Measurements from ENCODE around the gene LCN1.
"Not testable (repeated sequence)": the region's sequence is repeated elsewhere in the genome, so short reads cannot be mapped to it uniquely, and the experiment has no call there.

Gene LCN1

GRCh38 chr9:135513351-135513846, 7.8 kb upstream of the LCN1 start:
- Histone ChIP-seq H3K4me3 (ENCODE audit: low read depth in 1 of 5, low read length in 5 of 5) (no peak overlapping the region), H3K36me3 (ENCODE audit: control insufficient read depth in 5 of 5, insufficient read depth in 5 of 5, low read length in 5 of 5) (no peaks in the 10 kb centered on the region), H3K9ac (ENCODE audit: low read length in 5 of 5) (no peak overlapping the region), H3K4me1 (ENCODE audit: control insufficient read depth in 5 of 5, insufficient read depth in 5 of 5, low read length in 5 of 5) (peaks cover 0 to 12% (median 0%) of the 10 kb centered on the region in 5 donors), H3K9me3 (ENCODE audit: control insufficient read depth in 5 of 5, low read length in 5 of 5) (peaks cover 0 to 12% (median 10%) of the 10 kb centered on the region in 5 donors), H3K27me3 (ENCODE audit: control insufficient read depth in 5 of 5, insufficient read depth in 4 of 5, low read length in 5 of 5) (peaks cover 0 to 5% (median 3%) of the 10 kb centered on the region in 5 donors), H3K27ac (ENCODE audit: low read depth, low read length) (no peak overlapping the region)

GRCh38 chr9:135513906-135514305, 7.3 kb upstream of the LCN1 start:
- H3K4me3 ChIP-seq (ENCODE audit: low read depth in 1 of 5, low read length in 5 of 5); H3K27me3 ChIP-seq (ENCODE audit: control insufficient read depth in 5 of 5, insufficient read depth in 4 of 5, low read length in 5 of 5); H3K9ac ChIP-seq (ENCODE audit: low read length in 5 of 5); H3K27ac ChIP-seq (ENCODE audit: low read depth, low read length); H3K9me3 ChIP-seq (ENCODE audit: control insufficient read depth in 5 of 5, low read length in 5 of 5); H3K36me3 ChIP-seq (ENCODE audit: control insufficient read depth in 5 of 5, insufficient read depth in 5 of 5, low read length in 5 of 5): not testable (repeated sequence)
- peaks cover 0 to 12% (median 0%) of the 10 kb centered on the region in 5 donors for H3K4me1 ChIP-seq (ENCODE audit: control insufficient read depth in 5 of 5, insufficient read depth in 5 of 5, low read length in 5 of 5)

GRCh38 chr9:135514342-135515082, 6.7 kb upstream of the LCN1 start:
- Histone ChIP-seq H3K4me1 (ENCODE audit: control insufficient read depth in 5 of 5, insufficient read depth in 5 of 5, low read length in 5 of 5) (peaks cover 0 to 12% (median 0%) of the 10 kb centered on the region in 5 donors), H3K9ac (ENCODE audit: low read length in 5 of 5) (no peak overlapping the region), H3K4me3 (ENCODE audit: low read depth in 1 of 5, low read length in 5 of 5) (no peak overlapping the region), H3K9me3 (ENCODE audit: control insufficient read depth in 5 of 5, low read length in 5 of 5) (peaks cover 0 to 2% (median under 1%) of the 10 kb centered on the region in 5 donors), H3K27ac (ENCODE audit: low read depth, low read length) (no peak overlapping the region), H3K27me3 (ENCODE audit: control insufficient read depth in 5 of 5, insufficient read depth in 4 of 5, low read length in 5 of 5) (peaks cover 0 to 5% (median 3%) of the 10 kb centered on the region in 5 donors), H3K36me3 (ENCODE audit: control insufficient read depth in 5 of 5, insufficient read depth in 5 of 5, low read length in 5 of 5) (no peaks in the 10 kb centered on the region)

DNA sequence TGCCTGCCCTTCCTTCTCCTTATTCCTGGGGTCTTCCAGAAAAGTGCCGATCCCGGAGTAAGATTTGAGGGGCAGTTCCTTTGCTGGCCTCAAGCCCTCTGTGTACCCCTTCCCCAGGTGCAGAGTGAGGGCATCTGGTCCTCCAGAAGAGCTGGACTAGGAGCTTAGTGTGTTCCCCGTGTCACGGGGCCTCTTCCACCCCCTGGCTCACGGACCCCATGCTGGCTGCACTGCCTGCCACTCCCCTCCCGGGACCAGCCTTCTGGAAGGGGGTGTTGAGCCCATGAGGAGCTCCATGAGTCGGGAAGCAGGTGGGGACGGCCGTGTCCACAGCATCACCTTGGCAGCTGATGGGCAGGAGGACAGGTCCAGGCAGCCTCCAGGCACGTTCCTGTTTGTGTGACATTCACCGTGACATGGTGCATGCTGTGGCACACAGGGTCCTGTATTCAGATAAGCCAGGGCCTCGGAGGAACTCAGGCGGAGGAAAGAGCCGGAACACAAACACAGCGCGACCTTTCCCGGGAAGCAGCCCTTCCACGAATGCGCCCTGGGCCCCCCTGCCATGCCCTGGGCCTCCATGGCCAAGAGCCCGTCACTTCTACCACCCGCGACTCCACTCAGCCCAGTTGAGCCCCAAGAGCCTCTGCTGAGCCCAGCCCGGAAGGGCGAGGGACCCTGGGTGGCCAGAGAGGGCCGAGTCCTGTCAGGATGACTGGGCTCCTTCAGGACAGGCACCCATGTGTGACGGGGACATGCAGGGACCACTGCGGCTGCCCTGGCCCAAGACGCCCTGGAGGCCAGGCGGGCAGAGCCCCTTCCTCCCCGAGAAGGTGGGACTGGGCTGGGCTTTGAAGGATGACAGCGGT, 5.9 kb upstream of the LCN1 start:
- Histone ChIP-seq H3K4me1 (ENCODE audit: control insufficient read depth in 5 of 5, insufficient read depth in 5 of 5, low read length in 5 of 5) (peaks cover 0 to 12% (median 0%) of the 10 kb centered on the region in 5 donors), H3K27ac (ENCODE audit: low read depth, low read length) (no peak overlapping the region), H3K9ac (ENCODE audit: low read length in 5 of 5) (no peak overlapping the region), H3K27me3 (ENCODE audit: control insufficient read depth in 5 of 5, insufficient read depth in 4 of 5, low read length in 5 of 5) (peaks cover 0 to 5% (median 3%) of the 10 kb centered on the region in 5 donors), H3K9me3 (ENCODE audit: control insufficient read depth in 5 of 5, low read length in 5 of 5) (no peaks in the 10 kb centered on the region), H3K4me3 (ENCODE audit: low read depth in 1 of 5, low read length in 5 of 5) (no peak overlapping the region), H3K36me3 (ENCODE audit: control insufficient read depth in 5 of 5, insufficient read depth in 5 of 5, low read length in 5 of 5) (no peaks in the 10 kb centered on the region)

- H3K36me3 ChIP-seq (ENCODE audit: control insufficient read depth in 5 of 5, insufficient read depth in 5 of 5, low read length in 5 of 5) = no peaks in the 10 kb centered on the region
- H3K9me3 ChIP-seq (ENCODE audit: control insufficient read depth in 5 of 5, low read length in 5 of 5) = no peaks in the 10 kb centered on the region
- H3K9ac ChIP-seq (ENCODE audit: low read length in 5 of 5) = no peak overlapping the region
- no peak overlapping the region for H3K27ac ChIP-seq (ENCODE audit: low read depth, low read length)
- H3K27me3 ChIP-seq (ENCODE audit: control insufficient read depth in 5 of 5, insufficient read depth in 4 of 5, low read length in 5 of 5) = peaks cover 0 to 8% (median 5%) of the 10 kb centered on the region in 5 donors
- H3K4me3 ChIP-seq (ENCODE audit: low read depth in 1 of 5, low read length in 5 of 5) = no peak overlapping the region
- H3K4me1 ChIP-seq (ENCODE audit: control insufficient read depth in 5 of 5, insufficient read depth in 5 of 5, low read length in 5 of 5) = peaks cover 0 to 12% (median 0%) of the 10 kb centered on the region in 5 donors
These were observed 4.9 kb upstream of the LCN1 start for GRCh38 chr9:135516132-135516860.

DNA sequence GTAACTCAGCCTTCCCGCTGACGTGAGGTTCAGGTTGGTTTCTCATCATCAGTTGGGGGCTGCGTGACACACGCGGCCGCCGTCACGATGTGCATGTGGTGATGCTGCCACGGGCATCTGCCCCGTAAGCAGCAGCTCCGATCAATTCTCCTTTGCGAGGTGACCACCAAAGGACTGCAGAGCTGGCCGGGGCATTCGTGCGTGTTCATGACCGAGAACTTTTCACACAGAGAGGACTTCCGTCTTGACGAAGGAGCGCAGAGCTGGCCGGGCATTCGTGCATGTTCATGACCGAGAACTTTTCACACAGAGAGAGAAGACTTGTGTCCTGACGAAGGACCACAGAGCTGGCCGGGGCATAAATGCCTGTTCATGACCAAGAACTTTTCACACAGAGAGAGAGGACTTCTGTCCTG, 3.8 kb upstream of the LCN1 start:
- Histone ChIP-seq H3K27me3 (ENCODE audit: control insufficient read depth in 5 of 5, insufficient read depth in 4 of 5, low read length in 5 of 5) (peaks cover 0 to 14% (median 8%) of the 10 kb centered on the region in 5 donors), H3K9me3 (ENCODE audit: control insufficient read depth in 5 of 5, low read length in 5 of 5) (no peaks in the 10 kb centered on the region)

DNA sequence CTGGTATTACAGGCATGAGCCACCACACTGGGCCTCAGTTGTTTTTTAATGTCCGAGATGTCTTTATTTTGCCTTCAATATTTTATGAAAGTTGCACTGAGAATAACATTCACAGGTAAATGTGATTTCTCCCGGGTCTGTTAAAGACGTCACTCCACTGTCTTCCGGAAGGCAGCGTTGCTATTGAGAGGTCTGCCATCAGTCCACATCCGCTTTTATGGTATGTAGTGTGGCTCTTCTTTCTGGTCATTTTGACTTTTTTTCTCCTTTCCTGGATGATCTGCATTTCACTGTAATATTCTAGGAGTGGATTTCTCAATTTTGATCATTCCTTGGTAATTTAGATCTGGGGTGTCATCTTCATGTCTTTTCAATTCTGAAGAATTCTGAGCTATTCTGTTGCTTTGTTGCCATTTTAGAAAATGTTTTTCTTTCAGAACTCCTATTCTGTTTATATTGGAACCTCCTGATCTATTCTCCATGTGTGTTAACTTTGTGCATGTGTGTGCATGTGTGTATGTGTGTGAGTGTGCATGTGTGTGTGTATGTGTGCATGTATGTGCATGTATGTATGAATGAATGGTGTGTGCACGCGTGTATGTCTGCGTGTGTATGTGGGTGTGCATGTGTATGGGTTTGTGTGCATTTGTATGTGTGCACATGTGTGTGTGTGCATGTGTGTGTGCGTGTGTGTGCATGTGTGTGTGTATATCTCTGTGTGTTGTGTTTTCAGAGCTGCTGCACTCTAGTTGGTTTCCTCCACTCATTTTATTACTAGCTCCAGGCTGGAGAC, 1.9 kb upstream of the LCN1 start:
- Histone ChIP-seq H3K9ac (ENCODE audit: low read length in 5 of 5) (no peak overlapping the region), H3K9me3 (ENCODE audit: control insufficient read depth in 5 of 5, low read length in 5 of 5) (no peaks in the 10 kb centered on the region), H3K4me3 (ENCODE audit: low read depth in 1 of 5, low read length in 5 of 5) (no peak overlapping the region), H3K4me1 (ENCODE audit: control insufficient read depth in 5 of 5, insufficient read depth in 5 of 5, low read length in 5 of 5) (peaks cover 0 to 5% (median 0%) of the 10 kb centered on the region in 5 donors), H3K27me3 (ENCODE audit: control insufficient read depth in 5 of 5, insufficient read depth in 4 of 5, low read length in 5 of 5) (peaks cover 6 to 29% (median 21%) of the 10 kb centered on the region in 5 donors), H3K27ac (ENCODE audit: low read depth, low read length) (no peak overlapping the region), H3K36me3 (ENCODE audit: control insufficient read depth in 5 of 5, insufficient read depth in 5 of 5, low read length in 5 of 5) (no peaks in the 10 kb centered on the region)

More for the DNA sequence above, 3.8 kb upstream of the LCN1 start:
- H3K4me1 ChIP-seq (ENCODE audit: control insufficient read depth in 5 of 5, insufficient read depth in 5 of 5, low read length in 5 of 5) = peaks cover 0 to 10% (median 0%) of the 10 kb centered on the region in 5 donors
- no peaks in the 10 kb centered on the region for H3K36me3 ChIP-seq (ENCODE audit: control insufficient read depth in 5 of 5, insufficient read depth in 5 of 5, low read length in 5 of 5)
- H3K9ac ChIP-seq (ENCODE audit: low read length in 5 of 5) = no peak overlapping the region
- H3K4me3 ChIP-seq (ENCODE audit: low read depth in 1 of 5, low read length in 5 of 5) = no peak overlapping the region
- no peak overlapping the region for H3K27ac ChIP-seq (ENCODE audit: low read depth, low read length)

DNA sequence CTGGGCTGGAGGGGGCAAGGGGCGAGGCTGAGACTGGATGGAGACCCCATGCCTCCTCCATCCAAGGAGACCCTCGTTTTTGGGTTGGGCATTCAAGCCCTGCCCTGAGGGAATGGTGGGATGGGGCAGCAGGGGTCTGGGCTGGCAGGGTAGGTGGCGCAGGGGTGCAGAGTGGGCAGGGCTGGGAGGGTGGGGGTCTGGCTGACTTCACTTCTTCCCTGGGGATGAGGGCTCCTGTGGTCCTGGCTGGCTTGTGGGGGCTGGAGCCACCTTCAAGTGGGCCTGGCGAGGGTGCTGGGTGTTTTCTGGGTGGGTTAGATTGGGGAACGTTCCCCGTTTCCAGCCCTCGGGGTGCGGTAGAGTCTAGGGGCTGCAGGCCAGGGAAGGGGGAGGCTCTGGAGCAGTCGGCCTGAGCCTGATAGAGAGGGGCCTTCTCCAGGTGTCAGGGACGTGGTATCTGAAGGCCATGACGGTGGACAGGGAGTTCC, 412 bp downstream of the LCN1 start:
- Histone ChIP-seq H3K9me3 (ENCODE audit: control insufficient read depth in 5 of 5, low read length in 5 of 5) (no peaks in the 10 kb centered on the region), H3K9ac (ENCODE audit: low read length in 5 of 5) (no peak overlapping the region), H3K4me3 (ENCODE audit: low read depth in 1 of 5, low read length in 5 of 5) (no peak overlapping the region), H3K27me3 (ENCODE audit: control insufficient read depth in 5 of 5, insufficient read depth in 4 of 5, low read length in 5 of 5) (peaks cover 17 to 38% (median 32%) of the 10 kb centered on the region in 5 donors), H3K36me3 (ENCODE audit: control insufficient read depth in 5 of 5, insufficient read depth in 5 of 5, low read length in 5 of 5) (no peaks in the 10 kb centered on the region), H3K4me1 (ENCODE audit: control insufficient read depth in 5 of 5, insufficient read depth in 5 of 5, low read length in 5 of 5) (no peaks in the 10 kb centered on the region), H3K27ac (ENCODE audit: low read depth, low read length) (no peak overlapping the region)
